Measurements from ENCODE around the gene C5orf63.
"Not testable (repeated sequence)": the region's sequence is repeated elsewhere in the genome, so short reads cannot be mapped to it uniquely, and the experiment has no call there.

The C5orf63 gene

GRCh38 chr5:127072861-127073846, at the start of gene C5orf63:
Gene C5orf63 (minus strand): TSS chr5:127073502. CDS start chr5:127058995, 14,507 bp downstream.
- DNase-seq = no peak

GRCh38 chr5:127112347-127112864, 39.1 kb upstream of the C5orf63 start:
- DNase-seq = no peak

GRCh38 chr5:127111112-127111511, 37.8 kb upstream of the C5orf63 start:
- DNase-seq = no peak

GRCh38 chr5:127108624-127109260, 35.4 kb upstream of the C5orf63 start:
- DNase-seq = not testable (repeated sequence)

GRCh38 chr5:127101935-127102334, 28.6 kb upstream of the C5orf63 start:
- DNase-seq = no peak

GRCh38 chr5:127101533-127101932, 28.2 kb upstream of the C5orf63 start:
- no peak for DNase-seq

- DNase-seq = no peak
Observed at GRCh38 chr5:127098241-127098640, 24.9 kb upstream of the C5orf63 start.

DNA sequence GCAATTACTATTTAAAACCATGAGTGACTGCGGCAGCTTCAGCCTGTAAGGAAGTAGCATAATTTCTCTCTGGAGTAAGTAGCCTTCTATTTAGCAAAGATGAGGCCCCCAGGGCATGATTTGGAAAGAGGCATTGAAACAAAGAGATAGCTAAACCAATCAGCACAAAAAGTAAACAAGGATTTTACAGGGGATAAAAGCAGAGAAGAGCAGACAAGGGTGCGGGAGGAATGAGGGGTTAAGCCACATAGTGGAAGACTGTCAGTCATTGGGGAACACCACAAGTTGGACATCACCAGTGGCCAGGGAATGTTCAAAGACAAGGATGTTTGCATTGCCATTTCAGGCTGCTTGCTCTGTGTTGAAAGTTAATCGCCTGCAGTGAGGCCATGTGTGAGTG, 24.0 kb upstream of the C5orf63 start:
- DNase-seq = no peak

GRCh38 chr5:127096328-127096993, 23.2 kb upstream of the C5orf63 start:
- no peak for DNase-seq

DNA sequence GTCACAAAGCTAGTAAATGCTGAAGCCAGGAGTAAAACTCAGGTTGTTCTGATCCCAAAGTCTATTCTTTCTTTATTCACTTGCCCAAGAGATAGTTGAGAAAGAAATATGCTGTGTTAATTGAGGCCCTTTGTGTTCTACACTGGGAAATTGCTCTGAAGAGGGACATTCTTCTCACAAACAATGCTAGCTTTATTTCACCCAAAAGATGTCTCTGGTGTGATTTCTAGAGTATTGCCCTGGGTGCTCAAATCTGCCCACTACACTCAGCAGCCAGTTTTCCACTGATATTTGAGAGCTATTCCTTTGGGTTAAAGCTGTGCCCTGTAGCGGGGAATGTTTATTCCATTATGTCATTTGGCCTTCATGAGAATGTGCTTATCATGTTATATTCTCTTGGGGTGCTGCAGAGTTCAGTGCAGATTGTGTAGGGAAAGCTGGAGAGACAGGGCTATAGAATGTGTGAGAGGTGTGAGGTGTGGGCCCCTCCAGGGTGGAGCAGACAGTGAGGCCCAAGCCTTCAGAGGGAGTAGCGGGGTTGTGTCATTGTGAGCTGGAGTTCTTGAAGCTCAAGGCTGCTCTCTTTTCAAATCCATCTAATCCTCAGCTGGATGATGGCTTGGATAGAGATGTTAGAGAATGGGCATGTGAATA, 21.0 kb upstream of the C5orf63 start:
- no peak for DNase-seq

GRCh38 chr5:127092690-127093089, 19.4 kb upstream of the C5orf63 start:
- DNase-seq = no peak

GRCh38 chr5:127089191-127089590, 15.9 kb upstream of the C5orf63 start:
- no peak for DNase-seq

GRCh38 chr5:127088251-127088650, 14.9 kb upstream of the C5orf63 start:
- no peak for DNase-seq

GRCh38 chr5:127086589-127086988, 13.3 kb upstream of the C5orf63 start:
- DNase-seq = no peak

- no peak for DNase-seq
Observed at GRCh38 chr5:127085796-127086195, 12.5 kb upstream of the C5orf63 start.

- no peak for DNase-seq
Observed at GRCh38 chr5:127085371-127085770, 12.1 kb upstream of the C5orf63 start.

- DNase-seq = no peak
Observed at GRCh38 chr5:127084656-127085055, 11.4 kb upstream of the C5orf63 start.

GRCh38 chr5:127083711-127084110, 10.4 kb upstream of the C5orf63 start:
- DNase-seq = no peak

DNA sequence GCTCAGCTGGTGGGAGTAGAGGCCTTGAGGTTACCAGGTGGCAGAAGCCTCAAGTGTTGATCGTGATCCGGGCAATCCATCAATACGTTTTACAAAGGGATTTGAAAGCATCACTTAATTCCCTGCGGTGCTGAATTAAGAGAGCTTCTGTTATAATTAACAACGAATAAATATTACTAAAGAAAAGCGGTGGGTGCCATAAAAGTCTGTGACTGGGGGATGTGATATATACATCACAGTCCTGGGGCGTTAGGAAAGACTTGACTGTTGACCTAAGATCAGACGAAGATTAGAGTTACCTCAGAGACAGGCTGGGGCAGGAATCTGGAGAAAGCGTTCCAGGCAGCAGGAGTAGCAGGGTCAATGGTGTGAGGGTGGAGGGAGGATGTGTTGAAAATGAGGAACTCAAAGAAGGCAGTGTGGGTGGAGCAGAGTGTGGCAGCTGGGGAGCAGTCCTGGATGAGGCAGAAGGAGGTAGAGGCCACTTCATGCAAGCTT, 6.7 kb upstream of the C5orf63 start:
- peak; percentile 66 for DNase-seq

GRCh38 chr5:127077366-127077765, 4.1 kb upstream of the C5orf63 start:
- no peak for DNase-seq

- no peak for DNase-seq
Observed at GRCh38 chr5:127076315-127077129, 3.2 kb upstream of the C5orf63 start.

- no peak for DNase-seq
Observed at GRCh38 chr5:127074466-127074865, 1.2 kb upstream of the C5orf63 start.
